CD14-positive monocyte (primary cell): ENCODE results near the gene ZXDC. TPM values are rescaled to one million over a fixed set of nuclear protein-coding genes. Genes with fewer than 3 reads are reported as not detected.

Experiments used
- DNase-seq, 3 donors: peaks; one replicate each; pipeline ENCODE4 v3.0.0-alpha.2; 2011 to 2022
- H2AFZ ChIP-seq: 2 replicates; pipeline ENCODE4 v1.6.0; 2012; ENCODE audit warnings: mild to moderate bottlenecking, low read depth, low read length, inconsistent platforms; ENCODE audit not compliant: insufficient read depth, poor library complexity, severe bottlenecking
- H3K27ac ChIP-seq, 2 donors: 1 replicate in 1 of 2; 2 replicates in 1 of 2; pipeline ENCODE4 v1.5.1; 2012 to 2013; ENCODE audit warnings: low read length in 2 of 2, control low read depth in 1 of 2, inconsistent platforms in 1 of 2, low read depth in 1 of 2, mild to moderate bottlenecking in 1 of 2
- H3K27me3 ChIP-seq, 2 donors: one replicate each; pipeline versions ENCODE4 v1.6.0 to v1.6.1; 2011 to 2013; ENCODE audit warnings: low read length in 2 of 2; ENCODE audit not compliant: control insufficient read depth in 2 of 2, insufficient read depth in 2 of 2
- H3K36me3 ChIP-seq, 2 donors: replicated peaks in 1 of 2; 1 replicate in 1 of 2; 2 replicates in 1 of 2; pipeline versions ENCODE4 v1.5.1 to v1.6.1; 2012 to 2013; ENCODE audit warnings: low read length in 2 of 2, control low read depth in 1 of 2, inconsistent platforms in 1 of 2, mild to moderate bottlenecking in 1 of 2; ENCODE audit not compliant: insufficient read depth in 2 of 2, control insufficient read depth in 1 of 2
- H3K4me1 ChIP-seq, 2 donors: 1 replicate in 1 of 2; 2 replicates in 1 of 2; pipeline versions ENCODE4 v1.5.1 to v1.6.1; 2012 to 2013; ENCODE audit warnings: low read length in 2 of 2, control low read depth in 1 of 2, inconsistent platforms in 1 of 2, mild to moderate bottlenecking in 1 of 2, moderate library complexity in 1 of 2; ENCODE audit not compliant: insufficient read depth in 2 of 2, control insufficient read depth in 1 of 2
- H3K4me2 ChIP-seq: replicated peaks from 2 replicates; pipeline ENCODE3; 2012; ENCODE audit warnings: low read length, moderate library complexity, mild to moderate bottlenecking; ENCODE audit not compliant: poor library complexity, severe bottlenecking; ENCODE audit errors: extremely low read depth
- H3K4me3 ChIP-seq, 3 experiments: fragments of 200-600 bp in 1 of 3; sonication (generic) in 1 of 3; replicated peaks in 1 of 3; 1 replicate in 2 of 3; 2 replicates in 1 of 3; pipeline ENCODE4 v1.5.1; 2011 to 2013; ENCODE audit warnings: low read length in 3 of 3, mild to moderate bottlenecking in 3 of 3, control low read depth in 2 of 3, low read depth in 2 of 3, inconsistent platforms in 1 of 3, moderate library complexity in 1 of 3
- H3K79me2 ChIP-seq: 2 replicates; pipeline ENCODE4 v1.6.0; 2012; ENCODE audit warnings: mild to moderate bottlenecking, control low read depth, inconsistent platforms, low read length, moderate library complexity; ENCODE audit not compliant: insufficient read depth
- H3K9ac ChIP-seq: 2 replicates; pipeline ENCODE4 v1.6.0; 2017; ENCODE audit warnings: low read length, mild to moderate bottlenecking; ENCODE audit not compliant: insufficient read depth, poor library complexity, severe bottlenecking
- H3K9me3 ChIP-seq, 2 donors: replicated peaks in 1 of 2; 1 replicate in 1 of 2; 2 replicates in 1 of 2; pipeline versions ENCODE4 v1.5.1 to v1.6.1; 2012 to 2013; ENCODE audit warnings: low read length in 2 of 2, control low read depth in 1 of 2; ENCODE audit not compliant: control insufficient read depth in 1 of 2, insufficient read depth in 1 of 2
- H4K20me1 ChIP-seq: 2 replicates; pipeline ENCODE4 v1.6.0; 2012; ENCODE audit warnings: mild to moderate bottlenecking, low read length, control low read depth, moderate library complexity; ENCODE audit not compliant: insufficient read depth
- H3K27ac Mint-ChIP-seq, 7 donors: one replicate each; pipeline ENCODE4 v1.8.0; 2020; ENCODE audit warnings: mild to moderate bottlenecking in 7 of 7, mixed read lengths in 7 of 7, moderate library complexity in 6 of 7, inconsistent platforms in 2 of 7
- H3K27me3 Mint-ChIP-seq, 3 donors: one replicate each; pipeline ENCODE4 v1.8.0; 2021 to 2022; ENCODE audit warnings: low read depth in 3 of 3, mild to moderate bottlenecking in 3 of 3, mixed read lengths in 3 of 3, moderate library complexity in 3 of 3, inconsistent platforms in 1 of 3
- H3K36me3 Mint-ChIP-seq, 2 donors: one replicate each; pipeline ENCODE4 v1.8.0; 2020; ENCODE audit warnings: mixed read lengths in 2 of 2, inconsistent platforms in 1 of 2, mild to moderate bottlenecking in 1 of 2
- H3K4me1 Mint-ChIP-seq: one replicate; pipeline ENCODE4 v1.8.0; 2020; ENCODE audit warnings: mild to moderate bottlenecking, mixed read lengths
- H3K4me3 Mint-ChIP-seq, 2 donors: one replicate each; pipeline ENCODE4 v1.8.0; 2020; ENCODE audit warnings: mild to moderate bottlenecking in 2 of 2, mixed read lengths in 2 of 2, moderate library complexity in 1 of 2
- H3K9me3 Mint-ChIP-seq, 7 donors: one replicate each; pipeline ENCODE4 v1.8.0; 2020 to 2022; ENCODE audit warnings: mixed read lengths in 7 of 7, mild to moderate bottlenecking in 6 of 7, moderate library complexity in 6 of 7, inconsistent platforms in 2 of 7
- CTCF ChIP-seq: fragments of 200-600 bp; IDR thresholded peaks from one replicate; pipeline ENCODE4 v1.8.0; 2022; ENCODE audit warnings: antibody characterized with exemption, mild to moderate bottlenecking
- WGBS: methylation state at CpG from one replicate; pipeline ENCODE4 v1.1.5; 2013; ENCODE audit warnings: missing lambda C conversion rate; ENCODE audit not compliant: insufficient coverage; 5-methylcytosine and 5-hydroxymethylcytosine counted together
- intact Hi-C, 2 donors: fragments of 100-400 bp; cut with micrococcal nuclease; formaldehyde crosslinking; loops; one replicate each; pipeline versions ENCODE4 v1.15.0 to v1.15.1; 2023
- polyA plus RNA-seq, 3 donors: library from polyadenylated mRNA; depleted of rRNA in 1 of 3; unstranded in 2 of 3; stranded (reverse) in 1 of 3; fragments of 300-500 nt in 2 of 3; fragments of >200 nt in 1 of 3; fragmentation: Illumina TruSeq in 2 of 3; gene quantifications; 1 replicate in 2 of 3; 2 replicates in 1 of 3; pipeline ENCODE4 v1.2.3, GENCODE V29; 2012 to 2021

ZXDC gene
- polyA plus RNA-seq, 3 donors: 6.3 to 44.8 (median 9.7) TPM

- H3K4me1 ChIP-seq: no peaks in the 10 kb centered on the region
- TF ChIP-seq CTCF: no peak
- Mint-ChIP-seq H3K27ac (no peak overlapping the region), H3K36me3 (no peaks in the 10 kb centered on the region), H3K4me3 (no peak overlapping the region), H3K27me3 (peaks cover 0 to 3% (median 0%) of the 10 kb centered on the region in 3 donors), H3K4me1 (no peaks in the 10 kb centered on the region), H3K9me3 (peaks cover 0 to 1% (median 0%) of the 10 kb centered on the region in 7 donors)
- no peaks in the 10 kb centered on the region for H3K27me3 ChIP-seq
- H2AFZ ChIP-seq: no peak overlapping the region
- H3K27ac ChIP-seq: no peak overlapping the region
- H3K79me2 ChIP-seq: no peaks in the 10 kb centered on the region
- H3K36me3 ChIP-seq: no peaks in the 10 kb centered on the region
- no peak overlapping the region for H3K9ac ChIP-seq
- no peak overlapping the region for H3K4me3 ChIP-seq
- H3K4me2 ChIP-seq: no peak overlapping the region
- no peaks in the 10 kb centered on the region for H3K9me3 ChIP-seq
- DNase-seq: no peak
- no peaks in the 10 kb centered on the region for H4K20me1 ChIP-seq
- intact Hi-C loops: no loop called here
- WGBS: 100% methylated on average over 1 of the region's 6 CpGs
These were observed 40.7 kb upstream of the ZXDC start for GRCh38 chr3:126516152-126516935.

DNA sequence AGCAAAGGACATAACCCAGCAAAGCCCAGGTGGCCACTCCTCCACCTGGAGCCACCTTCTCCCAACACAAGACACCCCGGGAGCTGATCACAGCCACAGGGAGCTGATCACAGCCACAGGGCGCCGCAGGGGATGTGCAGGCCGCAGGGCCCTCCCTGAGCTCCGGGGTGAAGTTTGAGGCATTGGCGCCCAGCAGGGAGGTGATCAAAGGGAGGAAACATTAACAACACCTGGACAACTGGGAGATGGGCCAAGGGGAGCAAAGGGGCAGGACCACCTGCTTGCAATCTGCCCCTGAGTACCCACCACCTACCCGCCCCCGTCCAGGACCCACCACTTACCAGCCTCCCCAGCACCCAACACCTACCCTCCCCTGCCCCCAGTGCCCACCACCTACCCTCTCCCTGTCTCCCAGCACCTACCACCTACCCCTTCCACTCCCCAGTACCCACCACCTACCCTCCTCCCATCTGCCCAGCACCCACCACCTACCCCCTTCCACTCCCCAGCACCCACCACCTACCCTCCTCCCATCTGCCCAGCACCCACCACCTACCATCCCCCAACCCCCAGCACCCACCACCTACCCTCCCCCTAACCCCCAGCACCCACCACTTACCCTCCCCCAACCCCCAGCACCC is 39.5 kb upstream of the ZXDC start:
- Mint-ChIP-seq H3K27ac (no peak overlapping the region), H3K9me3 (no peaks in the 10 kb centered on the region), H3K4me1 (no peaks in the 10 kb centered on the region), H3K4me3 (no peak overlapping the region), H3K27me3 (peaks cover 0 to 2% (median 0%) of the 10 kb centered on the region in 3 donors), H3K36me3 (no peaks in the 10 kb centered on the region)
- Histone ChIP-seq H3K36me3 (no peaks in the 10 kb centered on the region), H3K27me3 (no peaks in the 10 kb centered on the region), H4K20me1 (no peaks in the 10 kb centered on the region), H3K9me3 (no peaks in the 10 kb centered on the region), H3K9ac (no peak overlapping the region), H3K4me1 (no peaks in the 10 kb centered on the region), H3K79me2 (no peaks in the 10 kb centered on the region), H3K4me2 (no peak overlapping the region), H2AFZ (no peak overlapping the region), H3K27ac (no peak overlapping the region), H3K4me3 (no peak overlapping the region)
- no peak for TF ChIP-seq CTCF
- 100% methylated on average over 2 of the region's 8 CpGs for WGBS
- intact Hi-C loops: no loop called here
- no peak for DNase-seq
